Measurements from ENCODE around the gene CHCHD1.

Gene CHCHD1

DNA sequence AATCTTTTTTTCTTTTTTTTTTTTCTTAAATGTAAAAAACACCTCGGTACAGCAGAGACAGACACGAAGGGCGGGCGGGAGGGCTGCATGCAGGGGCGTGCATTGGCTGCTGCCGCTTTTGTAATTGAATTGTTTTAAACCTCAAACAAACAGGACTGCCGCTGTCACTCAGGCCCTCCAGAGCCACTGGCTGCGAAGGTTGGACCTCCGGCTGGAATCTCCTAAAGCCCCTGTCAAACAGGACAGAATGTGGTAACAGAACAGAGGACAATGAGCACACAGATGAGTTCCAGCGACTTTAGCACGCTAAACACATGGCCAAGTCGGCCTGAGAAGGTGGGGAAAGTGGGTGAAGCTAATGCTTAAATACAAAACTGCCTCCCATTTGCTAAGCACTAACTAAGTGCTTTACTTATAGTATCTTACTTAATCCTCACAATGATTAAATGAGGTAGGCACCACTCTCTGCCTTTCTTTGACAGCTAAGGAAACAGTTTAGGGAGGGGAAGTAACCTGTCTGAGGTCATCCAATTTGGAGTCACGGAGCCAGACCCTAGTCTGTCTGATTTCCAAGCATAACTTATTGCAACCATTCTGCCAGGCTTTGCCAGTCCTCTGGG, 32.5 kb downstream of the CHCHD1 start:
- Histone ChIP-seq H3K36me3 (ENCODE audit: insufficient read depth, low read length) (peaks cover 7% of the 10 kb centered on the region), H3K9me3 (ENCODE audit: low read length) (no peaks in the 10 kb centered on the region), H3K4me1 (ENCODE audit: insufficient read depth, low read length) (peaks cover 4% of the 10 kb centered on the region), H3K27me3 (ENCODE audit: insufficient read depth, low read length) (no peaks in the 10 kb centered on the region), H2AFZ (ENCODE audit: low read depth, low read length) (no peak overlapping the region), H3K4me3 (ENCODE audit: low read length) (no peak overlapping the region)

DNA sequence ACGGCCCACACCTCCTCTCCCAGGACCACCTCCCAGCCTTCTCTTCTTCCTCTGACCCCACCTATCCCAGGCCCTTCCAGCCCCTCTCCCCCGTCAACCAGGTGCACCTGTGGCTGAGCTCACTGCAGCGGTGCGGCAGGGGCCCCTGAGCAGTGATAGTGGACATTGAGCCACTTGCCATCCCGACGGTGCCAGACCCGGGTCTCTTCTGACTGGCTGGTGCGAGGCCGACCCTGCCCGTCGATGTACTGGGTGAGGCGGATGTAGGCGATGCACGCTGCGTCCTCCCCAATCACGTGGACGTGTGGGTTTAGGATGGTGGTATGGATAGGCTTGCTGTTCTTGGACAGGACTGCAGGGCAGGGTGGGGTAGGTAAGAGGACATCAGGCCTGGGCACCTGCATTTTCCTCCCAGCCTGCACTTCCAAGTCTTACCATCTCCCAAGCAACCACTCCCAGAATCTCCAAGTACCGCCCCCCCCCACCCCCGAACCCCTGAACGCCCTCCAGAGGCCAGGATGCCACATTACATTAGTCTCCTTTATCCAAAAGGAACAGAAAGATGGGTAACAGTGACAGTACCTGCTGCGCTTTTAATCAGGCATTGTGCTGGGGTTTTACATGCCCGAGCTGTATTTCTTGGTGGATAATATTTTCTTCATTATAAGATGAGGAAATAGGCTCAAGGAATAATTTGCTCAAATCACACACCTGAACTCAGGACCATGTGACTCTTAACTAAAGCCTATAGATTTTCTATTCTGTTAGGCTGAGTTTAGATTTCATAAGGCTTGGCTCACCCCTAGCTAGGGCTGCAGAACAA, 33.3 kb downstream of the CHCHD1 start:
- H3K4me1 ChIP-seq (ENCODE audit: insufficient read depth, low read length) = peaks cover 4% of the 10 kb centered on the region
- no peak overlapping the region for H2AFZ ChIP-seq (ENCODE audit: low read depth, low read length)
- no peak overlapping the region for H3K4me3 ChIP-seq (ENCODE audit: low read length)
- peaks cover 7% of the 10 kb centered on the region for H3K36me3 ChIP-seq (ENCODE audit: insufficient read depth, low read length)
- no peaks in the 10 kb centered on the region for H3K27me3 ChIP-seq (ENCODE audit: insufficient read depth, low read length)
- no peaks in the 10 kb centered on the region for H3K9me3 ChIP-seq (ENCODE audit: low read length)

DNA sequence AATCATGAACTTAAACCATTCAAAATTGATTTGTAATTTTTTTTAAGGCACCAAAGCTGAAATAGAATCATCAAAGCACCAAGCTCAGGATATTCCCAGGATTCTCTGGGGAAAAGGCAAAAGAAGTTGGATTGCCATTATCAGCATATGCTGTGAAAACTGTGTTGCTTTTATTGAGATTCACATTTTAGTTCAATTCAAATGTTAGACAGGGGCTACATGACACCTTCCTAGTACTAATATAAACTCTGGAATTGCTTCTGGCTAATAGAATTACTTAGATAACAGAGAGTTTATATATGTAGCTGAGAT, 33.8 kb downstream of the CHCHD1 start:
- H3K9me3 ChIP-seq (ENCODE audit: low read length) = no peaks in the 10 kb centered on the region
- peaks cover 7% of the 10 kb centered on the region for H3K36me3 ChIP-seq (ENCODE audit: insufficient read depth, low read length)
- H2AFZ ChIP-seq (ENCODE audit: low read depth, low read length) = no peak overlapping the region
- H3K4me1 ChIP-seq (ENCODE audit: insufficient read depth, low read length) = peaks cover under 1% of the 10 kb centered on the region
- H3K27me3 ChIP-seq (ENCODE audit: insufficient read depth, low read length) = no peaks in the 10 kb centered on the region
- no peak overlapping the region for H3K4me3 ChIP-seq (ENCODE audit: low read length)

DNA sequence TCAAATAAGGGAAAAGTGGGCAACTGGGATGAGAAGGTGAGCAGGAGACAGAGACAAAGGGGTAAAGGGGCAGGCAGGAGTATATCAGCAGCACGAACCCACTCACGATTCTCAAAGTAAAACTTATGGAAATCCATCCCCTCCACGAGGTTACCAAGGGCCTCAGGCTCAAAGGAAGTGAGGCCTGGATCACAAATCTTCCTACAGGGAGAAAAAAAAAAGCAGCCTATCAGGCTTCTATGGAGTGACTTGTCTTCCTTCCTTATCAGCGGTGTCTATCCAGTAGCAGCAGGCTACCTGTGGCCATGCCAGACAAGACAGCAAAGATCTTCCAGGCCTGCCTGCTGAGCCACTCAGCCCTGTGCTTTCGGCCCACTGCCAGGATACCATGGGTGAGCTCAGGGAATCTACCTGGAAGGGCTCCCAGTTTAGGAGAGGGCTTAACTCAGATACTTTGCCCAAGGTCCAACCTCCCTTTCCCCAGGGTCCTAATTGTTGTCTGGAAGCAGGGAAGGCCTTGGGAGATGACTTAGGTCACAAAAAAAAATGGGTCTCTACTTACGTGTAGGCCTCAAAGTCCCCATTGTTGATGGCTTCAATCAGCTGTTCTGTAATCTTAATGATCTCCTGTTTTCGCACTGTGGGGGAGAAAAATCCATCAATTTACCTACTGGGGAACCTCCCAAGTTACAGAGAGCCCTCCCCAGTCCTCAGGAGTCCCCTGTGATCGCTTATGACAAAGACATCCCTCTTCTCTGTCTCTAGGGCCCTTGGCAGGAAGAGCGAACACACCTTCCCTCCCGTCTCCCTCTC, 35.3 kb downstream of the CHCHD1 start:
- Histone ChIP-seq H3K36me3 (ENCODE audit: insufficient read depth, low read length) (peaks cover 7% of the 10 kb centered on the region), H3K9me3 (ENCODE audit: low read length) (no peaks in the 10 kb centered on the region), H3K4me3 (ENCODE audit: low read length) (no peak overlapping the region), H2AFZ (ENCODE audit: low read depth, low read length) (no peak overlapping the region), H3K27me3 (ENCODE audit: insufficient read depth, low read length) (no peaks in the 10 kb centered on the region), H3K4me1 (ENCODE audit: insufficient read depth, low read length) (no peaks in the 10 kb centered on the region)

DNA sequence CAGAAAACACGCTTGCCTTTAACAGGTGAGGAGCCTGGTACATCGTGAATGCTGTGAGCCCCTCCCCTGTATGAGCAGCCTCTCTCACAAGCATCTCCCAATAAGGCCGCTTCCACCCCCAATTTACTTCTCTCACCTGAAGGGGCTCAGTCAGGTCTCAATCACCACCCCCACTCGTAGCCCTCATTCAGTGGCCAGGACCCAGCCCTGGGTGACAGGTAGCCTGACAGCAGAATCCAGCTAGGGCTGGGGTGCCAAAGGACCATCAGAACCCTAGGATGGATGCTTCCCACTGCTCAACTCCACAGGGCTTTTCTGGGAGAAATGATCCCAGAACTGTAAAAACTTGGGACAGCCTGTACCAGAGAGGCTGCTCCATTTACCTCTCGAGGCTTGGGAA, 36.0 kb downstream of the CHCHD1 start:
- Histone ChIP-seq H3K4me1 (ENCODE audit: insufficient read depth, low read length) (no peaks in the 10 kb centered on the region), H3K27me3 (ENCODE audit: insufficient read depth, low read length) (no peaks in the 10 kb centered on the region), H3K36me3 (ENCODE audit: insufficient read depth, low read length) (peaks cover 7% of the 10 kb centered on the region), H2AFZ (ENCODE audit: low read depth, low read length) (no peak overlapping the region), H3K9me3 (ENCODE audit: low read length) (no peaks in the 10 kb centered on the region), H3K4me3 (ENCODE audit: low read length) (no peak overlapping the region)

DNA sequence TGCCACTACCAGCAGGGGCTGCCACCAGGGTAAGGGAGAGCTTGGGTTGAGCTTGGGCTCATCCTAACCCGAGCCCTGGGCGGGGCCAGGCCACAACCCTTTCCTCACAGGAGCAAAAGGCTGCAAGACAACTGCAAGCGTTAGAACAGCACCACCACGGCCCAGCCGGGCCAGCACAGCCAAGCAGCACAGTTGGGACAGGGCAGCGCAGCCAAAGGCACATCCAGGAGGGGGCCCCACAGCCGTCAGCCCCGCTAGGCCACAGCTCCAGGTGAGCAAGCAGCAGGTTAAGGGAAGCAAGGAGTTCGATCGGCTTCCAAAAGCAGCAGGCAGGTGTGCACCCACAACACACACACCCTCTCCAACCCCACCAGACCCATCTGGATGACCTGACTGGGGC, 36.6 kb downstream of the CHCHD1 start:
- no peaks in the 10 kb centered on the region for H3K4me1 ChIP-seq (ENCODE audit: insufficient read depth, low read length)
- H3K27me3 ChIP-seq (ENCODE audit: insufficient read depth, low read length) = no peaks in the 10 kb centered on the region
- no peaks in the 10 kb centered on the region for H3K9me3 ChIP-seq (ENCODE audit: low read length)
- peaks cover 7% of the 10 kb centered on the region for H3K36me3 ChIP-seq (ENCODE audit: insufficient read depth, low read length)
- no peak overlapping the region for H2AFZ ChIP-seq (ENCODE audit: low read depth, low read length)
- no peak overlapping the region for H3K4me3 ChIP-seq (ENCODE audit: low read length)

DNA sequence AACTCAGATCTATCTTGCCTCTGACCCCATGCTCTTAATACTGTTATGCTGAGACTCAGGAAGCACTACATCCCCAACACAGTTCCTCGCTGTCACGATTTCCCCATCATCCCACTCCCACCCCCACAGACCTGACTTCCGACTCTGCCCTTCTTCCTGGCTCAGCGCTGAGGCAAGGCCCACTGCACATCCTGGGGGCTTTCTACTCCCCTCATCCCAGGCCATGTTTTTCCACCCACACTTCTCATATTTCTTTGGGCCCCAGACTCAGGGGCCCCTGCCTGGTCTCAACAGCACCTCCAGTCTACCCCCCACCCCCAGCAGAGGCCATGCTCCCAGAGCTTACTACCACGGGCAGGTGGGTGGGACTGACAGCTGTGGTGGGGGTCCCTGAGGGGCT, 37.2 kb downstream of the CHCHD1 start:
- Histone ChIP-seq H3K27me3 (ENCODE audit: insufficient read depth, low read length) (no peaks in the 10 kb centered on the region), H2AFZ (ENCODE audit: low read depth, low read length) (no peak overlapping the region), H3K9me3 (ENCODE audit: low read length) (no peaks in the 10 kb centered on the region), H3K4me3 (ENCODE audit: low read length) (no peak overlapping the region), H3K4me1 (ENCODE audit: insufficient read depth, low read length) (no peaks in the 10 kb centered on the region), H3K36me3 (ENCODE audit: insufficient read depth, low read length) (peaks cover 14% of the 10 kb centered on the region)

DNA sequence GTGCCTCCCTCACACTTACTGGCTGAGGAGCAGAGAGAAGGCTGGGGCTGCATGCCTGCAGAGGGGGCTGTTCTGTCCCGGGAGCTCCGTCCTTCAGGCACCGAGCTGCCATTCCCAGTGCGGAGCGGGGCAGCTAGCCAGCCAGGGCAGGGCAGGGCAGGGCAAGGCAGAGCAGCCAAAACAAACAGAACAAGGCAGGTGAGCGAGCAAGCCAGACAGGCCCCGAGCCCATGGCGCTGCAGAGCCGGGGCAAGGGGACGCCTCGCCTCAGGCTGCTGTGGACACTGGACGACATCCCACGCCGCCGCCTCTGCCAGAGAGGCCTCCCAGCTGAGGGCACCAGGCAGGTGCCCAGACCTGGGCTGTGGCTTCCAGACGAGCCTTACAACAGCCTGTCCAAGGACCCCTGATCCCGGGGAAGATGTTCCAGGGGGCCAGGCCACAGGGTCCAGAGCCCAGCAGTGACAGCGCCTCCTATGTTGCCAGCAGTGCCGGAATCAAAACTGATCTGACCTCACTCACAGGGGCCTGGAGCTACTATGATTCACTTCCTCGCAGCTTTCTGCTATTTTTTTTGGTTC, 37.8 kb downstream of the CHCHD1 start:
- Histone ChIP-seq H3K36me3 (ENCODE audit: insufficient read depth, low read length) (peaks cover 15% of the 10 kb centered on the region), H2AFZ (ENCODE audit: low read depth, low read length) (no peak overlapping the region), H3K9me3 (ENCODE audit: low read length) (no peaks in the 10 kb centered on the region), H3K27me3 (ENCODE audit: insufficient read depth, low read length) (no peaks in the 10 kb centered on the region), H3K4me1 (ENCODE audit: insufficient read depth, low read length) (no peaks in the 10 kb centered on the region), H3K4me3 (ENCODE audit: low read length) (no peak overlapping the region)

DNA sequence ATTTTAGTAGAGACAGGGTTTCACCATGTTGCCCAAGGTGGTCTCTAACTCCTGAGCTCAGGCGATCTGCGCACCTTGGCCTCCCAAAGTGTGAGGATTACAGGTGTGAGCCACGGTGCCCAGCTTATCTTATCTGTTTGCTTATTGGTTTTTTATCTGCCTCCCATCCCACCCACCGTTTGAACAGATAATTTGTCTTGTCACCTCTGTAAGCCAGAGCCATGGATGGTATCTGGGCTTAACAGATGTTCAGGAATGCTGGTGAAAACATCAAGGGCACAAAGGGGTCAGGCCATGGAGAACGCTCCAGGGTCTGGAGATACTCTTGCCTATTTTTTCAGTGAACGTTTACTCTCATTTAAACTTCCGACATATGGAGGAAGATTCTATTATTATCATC, 41.5 kb downstream of the CHCHD1 start:
- Histone ChIP-seq H3K9me3 (ENCODE audit: low read length) (no peaks in the 10 kb centered on the region), H3K4me3 (ENCODE audit: low read length) (no peak overlapping the region), H3K27me3 (ENCODE audit: insufficient read depth, low read length) (no peaks in the 10 kb centered on the region), H3K4me1 (ENCODE audit: insufficient read depth, low read length) (no peaks in the 10 kb centered on the region), H3K36me3 (ENCODE audit: insufficient read depth, low read length) (peaks cover 13% of the 10 kb centered on the region), H2AFZ (ENCODE audit: low read depth, low read length) (no peak overlapping the region)

DNA sequence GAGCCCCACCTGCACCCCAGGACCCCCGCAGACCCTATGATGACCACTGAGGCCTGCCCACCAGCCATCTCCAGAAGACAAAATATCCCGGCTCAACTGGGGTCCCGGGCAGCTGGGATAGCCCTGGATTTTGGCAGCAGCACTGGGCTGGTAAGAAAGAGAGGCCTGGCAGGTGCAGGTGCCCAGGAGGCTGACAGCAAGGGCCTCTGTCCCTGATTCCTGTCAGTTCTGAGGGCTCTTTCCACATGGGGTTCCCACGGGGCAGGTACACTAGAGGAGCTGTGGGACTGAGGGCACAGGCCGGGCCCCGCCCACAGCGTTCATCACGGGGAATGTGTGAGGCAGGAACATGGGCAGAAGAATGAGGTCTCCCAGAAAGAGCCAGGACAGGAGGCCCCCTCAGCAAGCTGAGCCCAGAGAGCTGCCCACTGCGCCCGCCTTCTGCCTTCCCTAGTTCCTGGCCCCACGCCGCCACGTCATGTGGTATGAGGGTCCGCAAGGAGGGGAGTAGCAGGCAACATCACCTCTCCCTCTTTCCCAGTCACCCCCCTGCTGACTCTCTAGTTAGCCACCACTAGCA, 42.4 kb downstream of the CHCHD1 start:
- Histone ChIP-seq H3K9me3 (ENCODE audit: low read length) (no peaks in the 10 kb centered on the region), H3K36me3 (ENCODE audit: insufficient read depth, low read length) (peaks cover 13% of the 10 kb centered on the region), H3K4me3 (ENCODE audit: low read length) (no peak overlapping the region), H3K27me3 (ENCODE audit: insufficient read depth, low read length) (no peaks in the 10 kb centered on the region), H3K4me1 (ENCODE audit: insufficient read depth, low read length) (no peaks in the 10 kb centered on the region), H2AFZ (ENCODE audit: low read depth, low read length) (no peak overlapping the region)

DNA sequence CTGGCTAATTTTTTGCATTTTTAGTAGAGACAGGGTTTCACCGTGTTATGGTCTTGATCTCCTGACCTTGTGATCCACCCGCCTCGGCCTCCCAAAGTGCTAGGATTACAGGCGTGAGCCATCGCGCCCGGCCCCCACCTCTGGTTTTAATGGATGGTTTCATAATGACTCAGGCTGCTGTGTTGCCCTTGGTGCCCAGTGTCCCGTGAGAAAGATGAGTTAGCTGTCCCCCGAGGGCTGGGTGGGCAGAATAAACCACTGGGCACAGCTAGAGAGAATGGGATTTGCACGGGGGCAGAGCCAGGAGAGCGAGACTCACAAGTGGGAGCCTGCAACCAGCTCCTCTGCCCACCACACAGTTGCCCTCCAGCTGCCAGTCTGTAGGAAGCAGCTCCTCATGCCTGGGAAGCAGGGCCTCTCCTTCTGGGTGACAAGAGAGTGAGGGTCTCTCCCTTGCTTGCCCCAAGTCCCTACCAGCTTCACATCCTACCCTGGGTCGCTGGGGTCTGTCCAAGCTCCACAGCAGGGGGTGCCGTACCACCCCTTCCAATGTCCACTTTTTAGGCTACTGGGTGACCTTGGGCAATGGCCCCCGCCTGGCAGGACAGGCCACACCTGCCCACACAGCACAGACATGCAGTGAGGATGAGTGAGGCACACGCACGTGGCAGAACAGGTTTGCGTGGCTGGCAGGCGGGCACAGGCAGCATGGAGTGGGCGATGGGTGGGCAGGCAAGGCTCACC, 45.7 kb downstream of the CHCHD1 start:
- H3K4me3 ChIP-seq (ENCODE audit: low read length) = no peak overlapping the region

DNA sequence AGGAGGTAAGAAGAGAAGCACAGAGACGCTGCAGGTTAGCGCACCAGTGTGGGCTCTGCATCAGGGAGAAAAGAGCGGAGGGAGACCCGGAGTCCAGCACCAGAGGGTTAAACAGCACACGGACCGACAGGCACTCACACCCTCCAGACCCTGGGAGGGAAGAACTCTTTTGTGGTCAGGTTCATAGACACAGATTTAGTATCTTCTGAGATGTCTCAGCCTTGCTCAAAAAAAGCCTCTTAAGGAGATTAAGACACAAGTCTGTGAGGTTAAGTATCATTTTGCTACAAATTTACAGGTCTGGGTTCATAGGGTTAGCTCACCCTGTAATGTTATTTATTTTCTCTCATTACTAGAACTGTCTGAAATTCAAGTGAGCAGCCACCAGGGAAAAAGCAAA, 46.3 kb downstream of the CHCHD1 start:
- Histone ChIP-seq H2AFZ (ENCODE audit: low read depth, low read length) (no peak overlapping the region), H3K9me3 (ENCODE audit: low read length) (no peaks in the 10 kb centered on the region), H3K36me3 (ENCODE audit: insufficient read depth, low read length) (peaks cover 16% of the 10 kb centered on the region), H3K4me1 (ENCODE audit: insufficient read depth, low read length) (no peaks in the 10 kb centered on the region), H3K27me3 (ENCODE audit: insufficient read depth, low read length) (no peaks in the 10 kb centered on the region), H3K4me3 (ENCODE audit: low read length) (no peak overlapping the region)

More for the DNA sequence above, 45.7 kb downstream of the CHCHD1 start:
- peaks cover 16% of the 10 kb centered on the region for H3K36me3 ChIP-seq (ENCODE audit: insufficient read depth, low read length)
- H3K9me3 ChIP-seq (ENCODE audit: low read length) = no peaks in the 10 kb centered on the region
- no peaks in the 10 kb centered on the region for H3K4me1 ChIP-seq (ENCODE audit: insufficient read depth, low read length)
- H2AFZ ChIP-seq (ENCODE audit: low read depth, low read length) = no peak overlapping the region
- no peaks in the 10 kb centered on the region for H3K27me3 ChIP-seq (ENCODE audit: insufficient read depth, low read length)

All from neuron (in vitro differentiated cells).